GM21390 (cell line): ENCODE results near the gene M1AP.
A peak's percentile ranks its signal among the peaks of the same experiment; 100 is the strongest.
"Not testable (repeated sequence)": the region's sequence is repeated elsewhere in the genome, so short reads cannot be mapped to it uniquely, and the experiment has no call there.

ENCODE experiments used
- ATAC-seq: cut with Tn5 transposase; IDR thresholded peaks from one replicate; pipeline ENCODE4 v1.9.1; 2021; ENCODE audit not compliant: unreplicated experiment

M1AP gene

DNA sequence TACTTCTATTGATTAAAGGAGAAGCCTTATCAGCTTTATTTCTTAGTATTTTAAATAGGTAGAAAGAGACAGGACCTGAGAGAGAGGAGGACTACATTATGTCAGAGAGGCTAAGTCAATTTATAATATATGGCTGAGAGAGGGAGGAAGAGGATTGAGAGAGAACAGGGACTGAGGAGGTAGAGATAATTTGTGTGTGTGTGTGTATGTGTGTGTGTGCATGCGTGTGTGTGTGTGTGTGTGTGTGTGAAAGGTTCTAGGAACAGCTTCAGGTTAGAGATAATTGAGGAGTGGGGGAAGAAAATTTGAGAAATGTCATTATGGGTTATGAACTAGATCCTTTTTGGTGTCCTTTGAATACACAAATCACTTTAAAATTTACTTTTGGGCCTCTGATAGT, 78.4 kb downstream of the M1AP start:
- no peak for ATAC-seq

GRCh38 chr2:74567881-74568280, 80.2 kb downstream of the M1AP start:
- no peak for ATAC-seq

DNA sequence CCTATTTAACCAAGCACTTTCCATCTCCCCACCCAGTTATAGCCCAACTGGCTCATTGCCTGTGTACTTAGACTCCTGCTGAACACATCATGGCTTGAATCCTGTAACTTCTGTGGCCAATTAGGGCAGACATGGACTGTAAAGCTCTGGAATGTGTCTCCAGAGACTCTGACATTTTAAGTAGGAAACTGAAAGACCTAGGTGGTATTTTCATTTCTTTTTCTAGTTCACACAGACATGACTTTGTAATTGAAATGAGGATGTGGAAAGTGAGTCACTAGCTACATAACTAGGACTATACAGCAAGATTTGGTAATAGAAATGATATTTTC, 81.4 kb downstream of the M1AP start:
- ATAC-seq: no peak

- no peak for ATAC-seq
These were observed 81.9 kb downstream of the M1AP start for GRCh38 chr2:74566076-74566753.

GRCh38 chr2:74564222-74564621, 83.9 kb downstream of the M1AP start:
- no peak for ATAC-seq

GRCh38 chr2:74562126-74562775, 85.9 kb downstream of the M1AP start:
- ATAC-seq: no peak

- ATAC-seq: not testable (repeated sequence)
These were observed 87.1 kb downstream of the M1AP start for GRCh38 chr2:74561022-74561421.

GRCh38 chr2:74560591-74560990, 87.5 kb downstream of the M1AP start:
- ATAC-seq: no peak

DNA sequence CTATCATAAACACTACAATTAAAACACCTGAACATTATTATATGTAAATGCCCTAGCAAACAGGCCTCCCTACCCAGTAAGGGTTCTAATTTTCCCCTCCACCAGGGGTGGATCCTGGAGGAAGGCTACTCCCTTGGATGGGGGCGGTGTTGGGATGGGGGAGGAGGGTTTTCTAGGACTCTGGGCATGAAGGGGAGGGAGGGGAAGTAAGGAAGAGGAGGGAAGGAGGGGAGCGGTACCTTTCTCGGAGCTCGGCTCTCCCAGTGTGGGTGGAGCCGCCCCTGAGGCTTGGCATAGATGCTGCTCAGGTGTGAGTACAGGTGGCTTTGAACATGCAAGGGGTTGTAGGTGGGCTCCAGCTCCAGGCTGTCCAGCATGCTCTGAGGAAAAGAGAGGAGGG, 88.2 kb downstream of the M1AP start:
- ATAC-seq: no peak

GRCh38 chr2:74558284-74559230, 89.6 kb downstream of the M1AP start:
- ATAC-seq: no peak

- ATAC-seq: no peak
These were observed 91.2 kb downstream of the M1AP start for GRCh38 chr2:74556831-74557370.

- no peak for ATAC-seq
These were observed 92.0 kb downstream of the M1AP start for GRCh38 chr2:74556159-74556558.

DNA sequence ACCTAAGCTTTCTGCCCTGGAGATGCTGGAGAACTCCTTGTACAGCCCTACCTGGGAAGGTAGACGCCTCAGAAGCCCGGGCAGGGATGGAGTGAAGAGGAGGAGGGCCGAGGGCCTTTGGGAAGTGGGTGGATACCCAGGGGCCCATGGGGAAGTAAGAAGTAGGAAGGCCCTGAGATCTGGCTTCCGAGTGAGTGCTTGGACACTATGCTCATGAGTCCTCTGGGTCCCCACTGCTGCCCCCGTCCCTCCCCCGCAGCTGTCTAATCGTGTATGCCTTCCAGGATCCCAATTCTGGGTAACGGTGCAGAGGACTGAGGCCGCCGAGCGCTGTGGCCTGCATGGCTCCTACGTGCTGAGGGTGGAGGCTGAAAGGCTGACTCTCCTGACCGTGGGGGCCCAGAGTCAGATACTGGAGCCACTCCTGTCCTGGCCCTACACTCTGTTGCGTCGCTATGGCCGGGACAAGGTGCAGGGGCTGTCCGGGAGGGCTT, 92.5 kb downstream of the M1AP start:
- no peak for ATAC-seq

DNA sequence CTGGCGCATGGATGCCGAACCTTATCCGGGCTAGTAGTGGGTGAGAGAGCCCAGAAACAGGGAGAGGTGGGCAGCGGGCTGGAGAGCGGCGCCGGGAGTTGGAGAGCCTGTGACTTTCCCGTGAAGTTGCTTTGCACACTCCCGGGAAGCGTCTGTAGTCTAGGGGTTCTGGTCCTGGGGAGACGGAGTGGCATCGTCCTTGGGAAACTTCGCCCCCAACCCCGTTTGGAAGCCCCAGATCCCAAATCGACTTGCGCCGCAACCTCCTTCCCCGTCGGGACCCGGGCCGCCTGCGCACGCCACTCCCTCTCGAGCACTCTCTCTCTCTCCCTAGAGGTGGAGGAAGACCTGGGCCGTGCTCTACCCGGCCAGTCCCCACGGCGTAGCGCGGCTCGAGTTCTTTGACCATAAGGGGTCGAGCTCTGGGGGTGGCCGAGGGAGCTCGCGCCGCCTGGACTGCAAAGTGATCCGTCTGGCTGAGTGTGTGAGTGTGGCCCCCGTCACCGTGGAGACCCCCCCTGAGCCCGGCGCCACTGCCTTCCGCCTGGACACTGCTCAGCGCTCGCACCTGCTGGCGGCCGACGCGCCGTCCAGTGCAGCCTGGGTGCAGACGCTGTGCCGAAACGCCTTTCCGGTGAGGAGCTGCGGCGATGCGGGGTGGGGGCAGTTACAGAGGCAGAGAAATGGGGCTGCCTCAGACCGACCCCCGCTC, 93.2 kb downstream of the M1AP start:
- ATAC-seq: peak; percentile 35

GRCh38 chr2:74553892-74554819, 94.0 kb downstream of the M1AP start, which contains the start of the genes DOK1 and LOXL3:
TSS of gene DOK1 (plus strand) at chr2:74554720. CDS start at chr2:74554755, 35 bp downstream.
TSS of gene LOXL3 (minus strand) at chr2:74553942. CDS start at chr2:74552634, 1,308 bp downstream.
- peak; percentile 52 for ATAC-seq

DNA sequence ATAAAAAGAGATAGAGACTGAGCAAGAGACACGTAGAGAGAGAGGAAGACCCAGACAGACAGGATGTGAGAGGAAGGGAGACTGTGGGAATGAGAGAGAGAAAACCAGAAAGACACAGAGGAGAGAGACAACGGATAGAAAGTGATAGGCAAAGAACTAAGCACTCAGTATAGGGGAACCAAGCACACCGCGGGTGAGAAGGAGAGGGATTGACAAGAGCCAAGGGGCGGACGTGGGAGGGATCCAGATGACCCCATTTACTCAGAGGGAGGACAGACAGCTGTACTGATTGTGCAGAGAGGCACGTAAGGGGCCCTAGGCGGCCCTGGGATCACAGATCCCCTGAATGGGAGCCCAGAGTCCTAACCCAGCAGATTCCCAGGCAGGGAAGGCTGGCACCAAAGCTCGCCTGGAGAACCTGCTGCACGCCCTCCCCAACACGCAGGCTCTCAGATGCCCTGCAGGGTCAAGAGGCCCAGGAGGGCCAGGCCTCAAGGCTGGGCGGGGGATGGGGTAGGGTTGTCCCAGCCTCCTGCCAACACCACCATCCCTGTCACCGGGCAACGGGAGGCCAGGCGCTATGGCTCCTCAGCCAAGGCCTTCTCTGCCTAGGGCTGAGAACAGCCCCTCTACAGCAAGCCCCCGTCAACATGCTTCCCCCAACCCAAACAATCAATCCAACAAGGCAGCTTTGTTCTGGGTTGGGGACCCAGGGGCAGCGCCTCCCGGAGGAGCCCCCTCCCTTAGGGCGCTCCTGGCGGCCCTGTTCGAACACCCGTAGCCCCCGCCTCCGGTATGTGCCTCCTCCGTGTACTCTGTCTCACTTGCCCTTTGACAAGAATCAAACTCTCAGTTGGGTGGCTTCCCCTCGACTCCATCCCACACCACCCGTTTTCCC, 95.0 kb downstream of the M1AP start:
- ATAC-seq: no peak

DNA sequence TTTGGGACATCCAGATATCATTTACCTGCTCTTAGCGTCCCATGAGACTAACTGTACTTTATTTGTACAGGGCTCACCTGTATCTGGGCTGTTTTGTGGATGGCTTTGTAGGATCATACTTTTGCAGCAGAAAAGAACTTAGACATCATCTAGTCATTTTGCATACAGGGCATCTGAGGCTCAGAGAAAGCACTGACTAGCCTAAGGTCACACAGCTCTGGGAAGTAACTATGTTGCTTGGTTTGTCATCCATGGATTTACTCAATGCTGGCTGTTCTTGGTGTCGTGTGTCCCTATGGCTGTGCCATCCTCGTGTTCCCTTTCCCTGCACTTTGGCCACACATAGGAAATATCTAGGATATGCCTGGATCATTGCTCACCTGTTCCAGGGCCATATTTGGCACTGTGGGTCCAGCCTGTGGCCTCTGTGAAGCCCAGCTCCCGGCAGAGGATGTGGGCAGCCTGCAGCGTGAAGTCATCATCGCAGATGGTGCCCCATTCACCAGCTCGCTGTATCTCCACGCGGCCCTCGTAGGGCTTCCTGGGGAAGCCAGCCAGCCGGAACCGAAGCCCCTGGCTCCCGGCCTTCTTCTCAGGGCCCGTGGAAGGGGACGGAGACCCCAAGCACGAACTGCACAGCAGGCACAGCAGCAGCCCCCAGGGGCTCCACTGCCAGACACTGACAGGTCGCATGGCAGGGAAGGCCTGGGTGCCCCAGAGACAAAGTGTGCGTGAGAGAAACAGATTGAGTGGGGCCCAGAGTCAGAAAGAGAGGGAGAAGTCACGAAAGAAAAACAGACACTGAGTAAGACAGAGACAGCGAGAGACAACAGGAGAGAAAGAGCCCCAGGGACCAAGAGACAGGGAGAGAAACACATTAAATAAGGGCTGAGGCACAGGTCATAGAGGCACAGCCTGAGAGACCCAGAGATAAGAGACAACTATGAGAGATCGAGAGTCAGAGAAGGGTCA, 95.9 kb downstream of the M1AP start:
- ATAC-seq: no peak
